Coronary artery (tissue), 2 donors: Measurements from ENCODE around the gene HLA-DOB.

Source experiments
- DNase-seq: peaks from one replicate; pipeline ENCODE4 v3.0.0-alpha.2; 2017; ENCODE audit warnings: low spot score
- H3K27ac ChIP-seq, 2 donors: fragments of 200-600 bp; sonication (generic); one replicate each; pipeline ENCODE4 v1.5.1; 2016 to 2019
- H3K4me3 ChIP-seq: fragments of 200-600 bp; sonication (generic); 2 replicates; pipeline ENCODE4 v1.5.1; 2016; ENCODE audit warnings: mild to moderate bottlenecking, moderate library complexity
- CTCF ChIP-seq: fragments of 200-600 bp; sonication (generic); IDR thresholded peaks from one replicate; pipeline ENCODE4 v1.5.1; 2019; ENCODE audit warnings: antibody characterized with exemption

The HLA-DOB gene

GRCh38 chr6:32837651-32838113 lies 20.9 kb upstream of the HLA-DOB start:
- H3K27ac ChIP-seq: peak overlapping the region; percentile 92 to 97
- peak overlapping the region; percentile 83 for H3K4me3 ChIP-seq
- TF ChIP-seq CTCF: no peak
- DNase-seq: no peak

- no peak for TF ChIP-seq CTCF
- no peak for DNase-seq
- H3K27ac ChIP-seq: no peak overlapping the region
- no peak overlapping the region for H3K4me3 ChIP-seq
Measured at GRCh38 chr6:32836873-32837272, 20.1 kb upstream of the HLA-DOB start.

- no peak for TF ChIP-seq CTCF
- Histone ChIP-seq H3K27ac (no peak overlapping the region), H3K4me3 (no peak overlapping the region)
- no peak for DNase-seq
Measured at GRCh38 chr6:32835167-32835893, 18.5 kb upstream of the HLA-DOB start.

- no peak for DNase-seq
- H3K4me3 ChIP-seq: no peak overlapping the region
- H3K27ac ChIP-seq: no peak overlapping the region
- no peak for TF ChIP-seq CTCF
Measured at GRCh38 chr6:32833664-32834063, 16.9 kb upstream of the HLA-DOB start.

GRCh38 chr6:32832535-32832934 lies 15.7 kb upstream of the HLA-DOB start:
- no peak overlapping the region for H3K4me3 ChIP-seq
- H3K27ac ChIP-seq: no peak overlapping the region
- no peak for DNase-seq
- TF ChIP-seq CTCF: no peak

- no peak for TF ChIP-seq CTCF
Measured at GRCh38 chr6:32830936-32831335, 14.1 kb upstream of the HLA-DOB start.

GRCh38 chr6:32830017-32830416 lies 13.2 kb upstream of the HLA-DOB start:
- Histone ChIP-seq H3K4me3 (no peak overlapping the region), H3K27ac (no peak overlapping the region)
- no peak for TF ChIP-seq CTCF
- DNase-seq: no peak

More at GRCh38 chr6:32830936-32831335, 14.1 kb upstream of the HLA-DOB start:
- Histone ChIP-seq H3K27ac (no peak overlapping the region), H3K4me3 (no peak overlapping the region)
- no peak for DNase-seq
